Hematopoietic multipotent progenitor cell (in vitro differentiated cells): ENCODE measurements around the gene PCDHB5. TPM values are rescaled to one million over a fixed set of nuclear protein-coding genes. Genes with fewer than 3 reads are reported as not detected.
A peak's percentile ranks its signal among the peaks of the same experiment; 100 is the strongest.
"Not testable (repeated sequence)": the region's sequence is repeated elsewhere in the genome, so short reads cannot be mapped to it uniquely, and the experiment has no call there.

Experiments
- DNase-seq, 3 donors: peaks; one replicate each; pipeline ENCODE4 v3.0.0-alpha.2; 2011 to 2015; ENCODE audit warnings: low read depth in 2 of 3, low spot score in 2 of 3
- total RNA-seq: library from RNA; depleted of rRNA; stranded (reverse); fragments of >200 nt; gene quantifications from one replicate; pipeline ENCODE4 v1.2.3, GENCODE V29; 2012

Gene PCDHB5
- total RNA-seq, 1 donor: under 0.01 TPM

- no peak for DNase-seq
Observed at GRCh38 chr5:141150993-141151325, 16.0 kb downstream of the PCDHB5 start.

- DNase-seq: not testable (repeated sequence)
Observed at GRCh38 chr5:141151632-141152031, 16.6 kb downstream of the PCDHB5 start.

GRCh38 chr5:141152096-141152495 lies 17.1 kb downstream of the PCDHB5 start:
- DNase-seq: not testable (repeated sequence)

DNA sequence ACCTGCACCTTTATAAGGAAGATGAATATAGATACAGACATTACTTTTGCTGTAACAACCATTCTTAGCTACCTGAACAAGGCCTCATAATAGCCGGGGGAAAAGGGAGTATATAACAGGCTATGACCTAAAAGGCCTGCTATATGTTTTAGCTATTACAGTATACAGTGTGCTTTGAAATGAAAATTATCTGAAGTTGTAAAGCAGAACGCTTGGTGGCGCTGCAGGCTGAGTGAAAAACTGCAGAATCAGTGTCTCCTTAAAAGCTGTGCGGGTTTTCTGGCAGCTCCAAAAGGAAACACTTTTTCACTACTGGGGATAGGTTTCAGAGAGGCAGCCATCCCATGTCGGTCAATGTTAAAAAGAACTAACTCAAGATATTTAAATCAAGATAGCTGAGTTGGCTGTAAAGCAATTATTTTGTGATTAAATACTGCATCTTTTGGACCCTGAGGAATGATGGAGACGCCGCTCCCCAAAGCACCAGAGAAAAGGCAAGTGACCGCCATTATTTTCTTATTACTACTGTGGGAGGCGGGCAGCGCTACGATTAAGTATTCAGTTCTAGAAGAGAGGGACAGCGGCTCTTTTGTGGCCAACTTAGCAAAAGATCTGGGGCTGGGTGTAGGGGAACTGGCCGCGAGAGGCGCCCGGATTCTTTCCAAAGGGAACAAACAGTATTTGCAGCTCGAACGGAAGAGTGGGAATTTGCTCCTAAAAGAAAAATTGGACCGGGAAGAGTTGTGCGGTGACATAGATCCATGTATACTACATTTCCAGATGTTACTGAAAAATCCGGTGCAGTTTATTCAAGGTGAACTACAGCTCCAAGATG lies 20.8 kb downstream of the PCDHB5 start:
- DNase-seq: no peak

GRCh38 chr5:141157356-141157755 lies 22.4 kb downstream of the PCDHB5 start:
- DNase-seq: not testable (repeated sequence)

DNA sequence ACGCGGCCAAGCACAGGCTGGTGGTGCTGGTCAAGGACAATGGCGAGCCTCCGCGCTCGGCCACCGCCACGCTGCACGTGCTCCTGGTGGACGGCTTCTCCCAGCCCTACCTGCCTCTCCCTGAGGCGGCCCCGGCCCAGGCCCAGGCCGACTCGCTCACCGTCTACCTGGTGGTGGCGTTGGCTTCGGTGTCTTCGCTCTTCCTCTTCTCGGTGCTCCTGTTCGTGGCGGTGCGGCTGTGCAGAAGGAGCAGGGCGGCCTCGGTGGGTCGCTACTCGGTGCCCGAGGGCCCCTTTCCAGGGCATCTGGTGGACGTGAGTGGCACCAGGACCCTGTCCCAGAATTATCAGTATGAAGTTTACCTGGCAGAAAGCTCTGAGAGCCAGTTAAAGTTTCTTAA lies 22.9 kb downstream of the PCDHB5 start:
- not testable (repeated sequence) for DNase-seq

DNA sequence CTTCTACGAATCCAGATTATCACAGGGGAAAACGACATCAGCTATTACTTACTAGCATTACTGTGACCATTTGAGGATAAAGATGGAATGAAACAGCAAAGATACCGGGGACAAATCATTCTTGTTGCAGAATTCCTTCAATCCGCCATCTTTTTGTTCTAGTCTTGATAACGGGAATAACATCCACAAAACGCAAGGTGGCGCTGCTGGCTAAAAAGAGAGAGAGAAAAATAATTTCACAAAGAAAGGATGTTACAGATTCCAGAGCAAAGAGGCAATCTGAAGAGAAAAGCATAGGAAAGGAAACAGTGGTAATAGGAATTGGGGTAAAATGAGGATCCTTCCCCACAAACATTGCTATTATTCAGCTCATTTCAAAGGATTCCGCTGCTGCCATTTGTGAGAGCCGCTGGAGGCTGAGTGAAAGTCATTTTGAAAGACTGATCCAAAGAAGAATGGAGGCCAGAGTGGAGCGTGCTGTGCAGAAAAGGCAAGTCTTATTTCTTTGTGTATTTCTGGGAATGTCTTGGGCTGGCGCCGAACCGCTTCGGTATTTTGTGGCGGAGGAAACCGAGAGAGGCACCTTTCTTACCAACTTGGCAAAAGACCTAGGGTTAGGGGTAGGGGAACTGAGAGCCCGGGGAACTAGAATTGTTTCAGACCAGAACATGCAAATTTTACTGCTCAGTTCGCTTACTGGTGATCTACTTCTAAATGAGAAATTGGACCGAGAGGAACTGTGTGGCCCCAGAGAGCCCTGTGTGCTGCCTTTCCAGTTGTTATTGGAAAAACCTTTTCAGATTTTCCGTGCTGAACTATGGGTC lies 37.6 kb downstream of the PCDHB5 start, which contains the start of gene PCDHB7:
PCDHB7 (plus strand) TSS at position 264 of the 824 bp plus-strand sequence; CDS start at position 456, 192 bp downstream.
- peak in 1 of 3 donors; percentile 39 for DNase-seq

DNA sequence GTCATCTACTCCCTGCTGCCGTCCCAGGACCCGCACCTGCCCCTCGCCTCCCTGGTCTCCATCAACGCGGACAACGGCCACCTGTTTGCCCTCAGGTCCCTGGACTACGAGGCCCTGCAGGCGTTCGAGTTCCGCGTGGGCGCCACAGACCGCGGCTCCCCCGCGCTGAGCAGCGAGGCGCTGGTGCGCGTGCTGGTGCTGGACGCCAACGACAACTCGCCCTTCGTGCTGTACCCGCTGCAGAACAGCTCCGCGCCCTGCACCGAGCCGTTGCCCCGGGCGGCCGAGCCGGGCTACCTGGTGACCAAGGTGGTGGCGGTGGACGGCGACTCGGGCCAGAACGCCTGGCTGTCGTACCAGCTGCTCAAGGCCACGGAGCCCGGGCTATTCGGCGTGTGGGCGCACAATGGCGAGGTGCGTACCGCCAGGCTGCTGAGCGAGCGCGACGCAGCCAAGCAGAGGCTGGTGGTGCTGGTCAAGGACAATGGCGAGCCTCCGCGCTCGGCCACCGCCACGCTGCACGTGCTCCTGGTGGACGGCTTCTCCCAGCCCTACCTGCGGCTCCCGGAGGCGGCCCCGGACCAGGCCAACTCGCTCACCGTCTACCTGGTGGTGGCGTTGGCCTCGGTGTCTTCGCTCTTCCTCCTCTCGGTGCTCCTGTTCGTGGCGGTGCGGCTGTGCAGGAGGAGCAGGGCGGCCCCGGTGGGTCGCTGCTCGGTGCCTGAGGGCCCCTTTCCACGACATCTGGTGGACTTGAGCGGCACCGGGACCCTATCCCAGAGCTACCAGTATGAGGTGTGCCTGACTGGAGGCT lies 39.5 kb downstream of the PCDHB5 start:
- not testable (repeated sequence) for DNase-seq

DNA sequence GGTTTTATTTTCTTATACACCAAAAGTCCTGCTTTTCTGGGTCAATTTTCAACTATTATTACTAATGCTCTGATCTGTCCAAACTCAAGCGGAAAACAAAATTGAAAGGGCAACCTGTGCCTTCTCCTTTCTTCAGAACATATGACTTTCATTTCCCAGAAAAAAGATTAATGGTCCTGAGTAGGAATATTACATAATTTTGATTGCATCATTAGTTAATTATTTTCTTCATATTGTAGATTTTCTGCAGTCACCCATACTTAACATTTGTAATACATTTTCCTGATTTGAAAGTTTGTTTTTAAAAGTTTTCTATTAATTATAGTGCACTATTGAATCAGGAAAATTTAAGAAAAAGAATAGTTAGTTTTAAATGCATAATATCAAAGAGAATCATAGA lies 40.9 kb downstream of the PCDHB5 start:
- no peak for DNase-seq

- not testable (repeated sequence) for DNase-seq
Observed at GRCh38 chr5:141177577-141178191, 42.7 kb downstream of the PCDHB5 start, which contains the start of gene PCDHB8. TSS of gene PCDHB8 (plus strand) at chr5:141177790. CDS start at chr5:141178035, 245 bp downstream.

GRCh38 chr5:141179371-141179770 lies 44.4 kb downstream of the PCDHB5 start:
- not testable (repeated sequence) for DNase-seq

DNA sequence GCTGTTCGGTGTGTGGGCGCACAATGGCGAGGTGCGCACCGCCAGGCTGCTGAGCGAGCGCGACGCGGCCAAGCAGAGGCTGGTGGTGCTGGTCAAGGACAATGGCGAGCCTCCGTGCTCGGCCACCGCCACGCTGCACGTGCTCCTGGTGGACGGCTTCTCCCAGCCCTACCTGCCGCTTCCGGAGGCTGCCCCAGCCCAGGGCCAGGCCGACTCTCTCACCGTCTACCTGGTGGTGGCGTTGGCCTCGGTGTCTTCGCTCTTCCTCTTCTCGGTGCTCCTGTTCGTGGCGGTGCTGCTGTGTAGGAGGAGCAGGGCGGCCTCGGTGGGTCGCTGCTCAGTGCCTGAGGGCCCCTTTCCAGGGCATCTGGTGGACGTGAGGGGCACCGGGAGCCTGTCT lies 44.9 kb downstream of the PCDHB5 start:
- DNase-seq: not testable (repeated sequence)

DNA sequence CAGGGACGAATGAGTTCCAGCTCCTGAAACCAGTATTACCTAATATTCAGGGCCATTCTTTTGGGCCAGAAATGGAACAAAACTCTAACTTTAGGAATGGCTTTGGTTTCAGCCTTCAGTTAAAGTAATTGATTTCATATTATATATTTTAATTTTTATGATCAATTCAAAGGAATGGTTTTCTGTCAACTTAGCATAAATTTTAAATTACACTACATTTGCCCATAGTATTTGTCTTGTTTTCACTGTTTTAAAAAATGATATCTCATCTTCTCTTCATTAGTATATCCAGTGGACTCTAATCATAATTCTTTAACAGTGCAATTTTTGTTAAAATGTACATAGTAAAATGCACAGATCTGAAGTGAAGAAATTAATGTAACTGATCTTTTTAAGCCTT lies 45.3 kb downstream of the PCDHB5 start:
- DNase-seq: no peak

- no peak for DNase-seq
Observed at GRCh38 chr5:141182248-141182647, 47.2 kb downstream of the PCDHB5 start, which contains the start of gene PCDHB16. TSS of gene PCDHB16 (plus strand) at chr5:141182387. CDS start at chr5:141182560, 173 bp downstream.

DNA sequence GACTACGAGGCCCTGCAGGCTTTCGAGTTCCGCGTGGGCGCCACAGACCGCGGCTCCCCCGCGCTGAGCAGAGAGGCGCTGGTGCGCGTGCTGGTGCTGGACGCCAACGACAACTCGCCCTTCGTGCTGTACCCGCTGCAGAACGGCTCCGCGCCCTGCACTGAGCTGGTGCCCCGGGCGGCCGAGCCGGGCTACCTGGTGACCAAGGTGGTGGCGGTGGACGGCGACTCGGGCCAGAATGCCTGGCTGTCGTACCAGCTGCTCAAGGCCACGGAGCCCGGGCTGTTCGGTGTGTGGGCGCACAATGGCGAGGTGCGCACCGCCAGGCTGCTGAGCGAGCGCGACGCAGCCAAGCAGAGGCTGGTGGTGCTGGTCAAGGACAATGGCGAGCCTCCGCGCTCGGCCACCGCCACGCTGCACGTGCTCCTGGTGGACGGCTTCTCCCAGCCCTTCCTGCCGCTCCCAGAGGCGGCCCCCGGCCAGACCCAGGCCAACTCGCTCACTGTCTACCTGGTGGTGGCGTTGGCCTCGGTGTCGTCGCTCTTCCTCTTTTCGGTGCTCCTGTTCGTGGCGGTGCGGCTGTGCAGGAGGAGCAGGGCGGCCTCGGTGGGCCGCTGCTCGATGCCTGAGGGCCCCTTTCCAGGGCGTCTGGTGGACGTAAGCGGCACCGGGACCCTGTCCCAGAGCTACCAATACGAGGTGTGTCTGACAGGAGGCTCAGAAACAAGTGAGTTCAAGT lies 49.3 kb downstream of the PCDHB5 start:
- DNase-seq: not testable (repeated sequence)

DNA sequence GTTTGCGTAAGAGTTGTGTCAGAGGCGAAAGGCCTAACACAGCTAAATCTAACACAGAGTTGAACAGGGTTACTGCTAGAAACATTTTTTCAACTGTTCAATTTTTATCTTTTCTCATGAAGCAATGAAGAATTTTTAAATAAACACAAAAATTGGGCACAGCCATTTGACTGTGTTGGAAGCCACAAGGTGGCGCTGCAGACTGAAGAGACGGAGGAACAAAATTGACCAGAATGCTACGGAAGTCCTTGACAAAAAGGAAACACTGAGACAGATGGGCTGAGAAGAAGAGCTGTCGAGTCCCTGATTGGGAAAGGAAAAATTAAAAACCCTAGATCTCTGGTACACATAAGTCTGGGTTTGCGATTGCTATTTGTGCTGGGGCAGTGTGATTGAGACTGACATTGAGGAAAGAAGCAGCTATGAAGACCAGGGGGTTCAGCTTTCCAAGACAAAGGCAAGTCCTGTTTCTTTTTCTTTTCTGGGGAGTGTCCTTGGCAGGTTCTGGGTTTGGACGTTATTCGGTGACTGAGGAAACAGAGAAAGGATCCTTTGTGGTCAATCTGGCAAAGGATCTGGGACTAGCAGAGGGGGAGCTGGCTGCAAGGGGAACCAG lies 52.0 kb downstream of the PCDHB5 start, which contains the start of gene PCDHB9:
PCDHB9 (plus strand) TSS at position 265 of the 616 bp plus-strand sequence; CDS start at position 423, 158 bp downstream.
- peak in 1 of 3 donors; percentile 12 for DNase-seq
